Uterus (tissue), 4 donors: ENCODE measurements around the gene ADCY4. TPM values are rescaled to one million over a fixed set of nuclear protein-coding genes. Genes with fewer than 3 reads are reported as not detected.

Experiments used
- DNase-seq, 2 donors: peaks; one replicate each; pipeline ENCODE4 v3.0.0-alpha.2; 2019 to 2020
- H3K27ac ChIP-seq, 2 donors: fragments of 200-600 bp; sonication (generic); 1 replicate in 1 of 2; 2 replicates in 1 of 2; pipeline ENCODE4 v1.5.1; 2016 to 2018
- H3K27me3 ChIP-seq, 2 donors: fragments of 200-600 bp; sonication (generic); one replicate each; pipeline ENCODE4 v1.5.1; 2018 to 2019; ENCODE audit warnings: control low read depth in 1 of 2
- H3K36me3 ChIP-seq, 2 donors: fragments of 200-600 bp; sonication (generic); one replicate each; pipeline ENCODE4 v1.5.1; 2019; ENCODE audit warnings: control low read depth in 1 of 2
- H3K4me1 ChIP-seq, 2 donors: fragments of 200-600 bp; sonication (generic); one replicate each; pipeline ENCODE4 v1.5.1; 2018 to 2019; ENCODE audit warnings: control low read depth in 1 of 2
- H3K4me3 ChIP-seq, 2 donors: fragments of 200-600 bp; sonication (generic); 1 replicate in 1 of 2; 2 replicates in 1 of 2; pipeline ENCODE4 v1.5.1; 2018 to 2019; ENCODE audit warnings: mild to moderate bottlenecking in 1 of 2
- H3K9me3 ChIP-seq, 2 donors: fragments of 200-600 bp; sonication (generic); one replicate each; pipeline ENCODE4 v1.5.1; 2019; ENCODE audit warnings: control low read depth in 1 of 2
- CTCF ChIP-seq, 4 experiments: fragments of 200-600 bp in 2 of 4; fragments of 450-650 bp in 2 of 4; sonication (generic) in 2 of 4; IDR thresholded peaks; one replicate each; pipeline ENCODE4 v1.5.1; 2016 to 2019; ENCODE audit warnings: antibody characterized with exemption in 4 of 4, mild to moderate bottlenecking in 2 of 4, moderate library complexity in 1 of 4
- POLR2A ChIP-seq, 2 donors: fragments of 450-650 bp; IDR thresholded peaks; one replicate each; pipeline ENCODE4 v1.6.1; 2016; ENCODE audit warnings: antibody characterized with exemption in 2 of 2, mild to moderate bottlenecking in 1 of 2, moderate library complexity in 1 of 2
- intact Hi-C: fragments of 100-400 bp; cut with DNase I; formaldehyde crosslinking; loops from one replicate; pipeline ENCODE4 v1.15.1; 2023; ENCODE audit warnings: low total_unique reads
- total RNA-seq, 4 donors: library from RNA; depleted of rRNA in 3 of 4; stranded (reverse); fragments of >200 nt in 3 of 4; gene quantifications; one replicate each; pipeline versions ENCODE4 v1.1.0 to v1.2.4, GENCODE V29; 2014 to 2023
- donor health status: DM: yes; HTN: yes; CAD: no.

Gene ADCY4
- total RNA-seq, 4 donors from 2014 or later, result 22.8 to 138 (median 86.1) TPM

GRCh38 chr14:24369463-24369862 lies 34.6 kb upstream of the ADCY4 start:
- H3K27me3 ChIP-seq, result no peaks in the 10 kb centered on the region
- H3K9me3 ChIP-seq, result no peaks in the 10 kb centered on the region
- peak overlapping the region in 1 of 2 donors; percentile 69 for H3K4me3 ChIP-seq
- H3K36me3 ChIP-seq, result no peaks in the 10 kb centered on the region
- intact Hi-C loops, result loop anchor here (5.0 kb wide), 1 partner anchor 63 kb away; no protein-coding TSS in a partner anchor
- TF ChIP-seq CTCF (IDR thresholded peaks at IDR 0.05) (no peak), POLR2A (IDR thresholded peaks at IDR 0.05) (no peak)
- peak overlapping the region; percentile 94 to 99 for H3K27ac ChIP-seq
- DNase-seq, result peak; percentile 35 to 36
- H3K4me1 ChIP-seq, result no peaks in the 10 kb centered on the region

GRCh38 chr14:24368562-24369252 lies 33.8 kb upstream of the ADCY4 start:
- peak overlapping the region; percentile 94 to 99 for H3K27ac ChIP-seq
- peak overlapping the region; percentile 69 to 81 for H3K4me3 ChIP-seq
- DNase-seq, result peak; percentile 79 to 83
- no peaks in the 10 kb centered on the region for H3K4me1 ChIP-seq
- no peaks in the 10 kb centered on the region for H3K9me3 ChIP-seq
- no peaks in the 10 kb centered on the region for H3K36me3 ChIP-seq
- H3K27me3 ChIP-seq, result no peaks in the 10 kb centered on the region
- TF ChIP-seq POLR2A (IDR thresholded peaks at IDR 0.05) (peak; percentile 10 to 84), CTCF (IDR thresholded peaks at IDR 0.05) (peak in 1 of 4 experiments; percentile 9)
- intact Hi-C loops, result loop anchor here (5.0 kb wide), 1 partner anchor 64 kb away; no protein-coding TSS in a partner anchor

- no peaks in the 10 kb centered on the region for H3K4me1 ChIP-seq
- H3K4me3 ChIP-seq, result peak overlapping the region; percentile 69 to 81
- intact Hi-C loops, result loop anchor here (5.0 kb wide), 1 partner anchor 64 kb away; no protein-coding TSS in a partner anchor
- DNase-seq, result no peak
- no peaks in the 10 kb centered on the region for H3K27me3 ChIP-seq
- TF ChIP-seq POLR2A (IDR thresholded peaks at IDR 0.05) (no peak), CTCF (IDR thresholded peaks at IDR 0.05) (no peak)
- peak overlapping the region; percentile 94 to 99 for H3K27ac ChIP-seq
- no peaks in the 10 kb centered on the region for H3K36me3 ChIP-seq
- no peaks in the 10 kb centered on the region for H3K9me3 ChIP-seq
Measured at GRCh38 chr14:24368212-24368561, 33.3 kb upstream of the ADCY4 start.

- H3K4me1 ChIP-seq, result no peaks in the 10 kb centered on the region
- no peaks in the 10 kb centered on the region for H3K9me3 ChIP-seq
- intact Hi-C loops, result loop anchor here (5.0 kb wide), 1 partner anchor 65 kb away; no protein-coding TSS in a partner anchor
- peak within 1 kb of the TSS; percentile 69 to 81 for H3K4me3 ChIP-seq
- no peaks in the 10 kb centered on the region for H3K27me3 ChIP-seq
- H3K36me3 ChIP-seq, result no peaks in the 10 kb centered on the region
- DNase-seq, result peak; percentile 83 to 95
- no peak for TF ChIP-seq CTCF (IDR thresholded peaks at IDR 0.05)
- TF ChIP-seq POLR2A (IDR thresholded peaks at IDR 0.05), result no peak
- peak within 1 kb of the TSS; percentile 94 to 99 for H3K27ac ChIP-seq
Measured at GRCh38 chr14:24367514-24368211, 32.8 kb upstream of the ADCY4 start, which contains the start of gene NFATC4. TSS of gene NFATC4 (plus strand) at chr14:24368184. CDS start at chr14:24368341, 157 bp downstream.
